GM12892 (cell line): ENCODE results near the gene GYPA.
"Not testable (repeated sequence)": the region's sequence is repeated elsewhere in the genome, so short reads cannot be mapped to it uniquely, and the experiment has no call there.

ENCODE experiments used
- POLR2A ChIP-seq: IDR thresholded peaks from 2 replicates; pipeline ENCODE4 v1.6.1; 2011; ENCODE audit warnings: low read depth, low read length, control low read depth
- TAF1 ChIP-seq: IDR thresholded peaks from 2 replicates; pipeline ENCODE4 v1.6.1; 2011; ENCODE audit warnings: low read depth, mild to moderate bottlenecking, control low read depth, low read length, borderline replicate concordance

- not testable (repeated sequence) for TF ChIP-seq POLR2A, TAF1
These were observed 16.4 kb downstream of the GYPA start for GRCh38 chr4:144123982-144124635.
